Right atrium auricular region (tissue), 2 donors: Measurements from ENCODE around the gene CDH15. TPM values are rescaled to one million over a fixed set of nuclear protein-coding genes. Genes with fewer than 3 reads are reported as not detected.
"Not testable (repeated sequence)": the region's sequence is repeated elsewhere in the genome, so short reads cannot be mapped to it uniquely, and the experiment has no call there.

ENCODE experiments used
- DNase-seq: peaks from one replicate; pipeline ENCODE4 v3.0.0-alpha.2; 2019; ENCODE audit warnings: low spot score
- H3K27ac ChIP-seq, 2 donors: fragments of 200-600 bp; sonication (generic); 1 replicate in 1 of 2; 2 replicates in 1 of 2; pipeline ENCODE4 v1.5.1; 2016 to 2019
- H3K27me3 ChIP-seq, 2 donors: fragments of 200-600 bp; sonication (generic); one replicate each; pipeline versions ENCODE4 v1.5.1 to v1.6.0; 2017 to 2019
- H3K36me3 ChIP-seq: fragments of 200-600 bp; sonication (generic); one replicate; pipeline ENCODE4 v1.5.1; 2016
- H3K4me1 ChIP-seq, 2 donors: fragments of 200-600 bp; sonication (generic); one replicate each; pipeline versions ENCODE4 v1.5.1 to v1.6.0; 2017 to 2019
- H3K4me3 ChIP-seq, 2 donors: fragments of 200-600 bp; sonication (generic); 1 replicate in 1 of 2; 2 replicates in 1 of 2; pipeline ENCODE4 v1.5.1; 2017 to 2019; ENCODE audit warnings: mild to moderate bottlenecking in 1 of 2, moderate library complexity in 1 of 2
- H3K9me3 ChIP-seq, 2 donors: fragments of 200-600 bp; sonication (generic); one replicate each; pipeline ENCODE4 v1.5.1; 2019
- total RNA-seq, 2 donors: library from RNA; depleted of rRNA; stranded (reverse); fragments of >200 nt; gene quantifications; one replicate each; pipeline ENCODE4 v1.1.0, GENCODE V29; 2016
- TF ChIP-seq, protein P1 (sequence below), 2 donors: fragments of 200-600 bp; sonication (generic); IDR thresholded peaks; one replicate each; pipeline ENCODE4 v1.5.1; 2019; ENCODE audit warnings: antibody characterized with exemption in 2 of 2

CDH15 gene
- total RNA-seq, 2 donors from 2014 or later = not detected

DNA sequence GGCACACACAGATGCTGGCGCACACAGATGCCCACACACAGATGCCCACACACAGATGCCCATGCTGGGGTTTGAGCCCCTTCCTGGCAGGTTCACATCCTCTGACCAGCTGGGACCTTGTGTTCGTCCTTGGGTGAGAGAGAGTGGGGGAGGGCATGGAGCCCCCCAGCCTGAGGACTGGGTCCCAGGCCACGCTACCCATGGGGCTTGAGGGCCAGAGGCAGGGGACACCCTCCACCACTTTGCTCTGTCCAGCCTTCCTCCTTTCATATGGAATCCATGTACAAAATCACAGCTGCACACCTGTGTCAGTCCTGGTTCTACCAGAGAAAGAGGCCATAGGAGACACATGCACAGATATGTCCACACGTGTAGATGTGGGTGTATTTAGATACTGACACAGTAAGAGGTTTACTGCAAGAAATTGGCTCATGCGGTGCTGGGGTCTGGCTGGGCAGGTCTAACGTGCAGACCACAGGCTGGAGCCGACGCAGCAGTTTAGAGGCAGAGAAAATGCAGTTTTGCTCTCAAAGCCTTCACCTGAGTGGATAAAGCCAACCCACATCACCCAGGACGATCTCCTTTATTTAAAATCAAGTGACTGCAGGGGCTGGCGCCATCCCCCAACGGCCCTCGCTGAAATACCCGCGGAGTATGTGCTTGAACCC, 17.9 kb downstream of the CDH15 start:
- TF ChIP-seq, protein P1, sequence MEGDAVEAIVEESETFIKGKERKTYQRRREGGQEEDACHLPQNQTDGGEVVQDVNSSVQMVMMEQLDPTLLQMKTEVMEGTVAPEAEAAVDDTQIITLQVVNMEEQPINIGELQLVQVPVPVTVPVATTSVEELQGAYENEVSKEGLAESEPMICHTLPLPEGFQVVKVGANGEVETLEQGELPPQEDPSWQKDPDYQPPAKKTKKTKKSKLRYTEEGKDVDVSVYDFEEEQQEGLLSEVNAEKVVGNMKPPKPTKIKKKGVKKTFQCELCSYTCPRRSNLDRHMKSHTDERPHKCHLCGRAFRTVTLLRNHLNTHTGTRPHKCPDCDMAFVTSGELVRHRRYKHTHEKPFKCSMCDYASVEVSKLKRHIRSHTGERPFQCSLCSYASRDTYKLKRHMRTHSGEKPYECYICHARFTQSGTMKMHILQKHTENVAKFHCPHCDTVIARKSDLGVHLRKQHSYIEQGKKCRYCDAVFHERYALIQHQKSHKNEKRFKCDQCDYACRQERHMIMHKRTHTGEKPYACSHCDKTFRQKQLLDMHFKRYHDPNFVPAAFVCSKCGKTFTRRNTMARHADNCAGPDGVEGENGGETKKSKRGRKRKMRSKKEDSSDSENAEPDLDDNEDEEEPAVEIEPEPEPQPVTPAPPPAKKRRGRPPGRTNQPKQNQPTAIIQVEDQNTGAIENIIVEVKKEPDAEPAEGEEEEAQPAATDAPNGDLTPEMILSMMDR (IDR thresholded peaks at IDR 0.05) = no peak
- H3K4me1 ChIP-seq = peaks cover 0 to 19% of the 10 kb centered on the region in 2 donors
- no peaks in the 10 kb centered on the region for H3K36me3 ChIP-seq
- no peaks in the 10 kb centered on the region for H3K9me3 ChIP-seq
- DNase-seq = no peak
- H3K27ac ChIP-seq = no peak overlapping the region
- no peak overlapping the region for H3K4me3 ChIP-seq
- H3K27me3 ChIP-seq = no peaks in the 10 kb centered on the region

DNA sequence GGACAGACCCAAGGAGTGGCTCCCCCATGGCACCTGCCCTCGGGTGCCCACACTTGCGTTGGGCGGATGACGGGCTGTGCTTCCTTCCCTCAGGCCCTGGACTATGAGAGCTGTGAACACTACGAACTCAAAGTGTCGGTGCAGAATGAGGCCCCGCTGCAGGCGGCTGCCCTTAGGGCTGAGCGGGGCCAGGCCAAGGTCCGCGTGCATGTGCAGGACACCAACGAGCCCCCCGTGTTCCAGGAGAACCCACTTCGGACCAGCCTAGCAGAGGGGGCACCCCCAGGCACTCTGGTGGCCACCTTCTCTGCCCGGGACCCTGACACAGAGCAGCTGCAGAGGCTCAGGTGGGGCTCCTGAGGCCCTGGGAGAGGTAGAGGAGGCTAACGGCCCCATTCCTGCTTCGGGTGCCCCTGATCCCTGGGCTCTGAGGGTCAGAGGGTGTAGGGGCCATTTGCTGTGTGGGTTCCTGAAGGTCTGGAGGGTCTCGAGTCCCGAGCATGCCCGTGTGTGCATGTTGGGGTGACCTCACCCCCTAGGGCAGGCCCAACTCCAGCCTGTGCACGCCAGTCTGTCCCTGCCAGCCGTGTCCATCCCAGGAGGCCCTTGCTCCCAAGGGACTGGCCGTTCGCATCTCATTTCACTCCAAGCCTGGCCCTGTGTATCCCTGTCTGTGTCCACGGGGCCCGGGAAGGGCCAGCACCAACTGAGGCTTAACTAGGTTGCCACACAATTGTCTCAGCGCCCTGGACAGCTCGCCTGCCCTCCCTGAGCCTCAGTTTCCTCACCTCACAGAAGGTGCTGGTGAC, 18.8 kb downstream of the CDH15 start:
- H3K9me3 ChIP-seq = no peaks in the 10 kb centered on the region
- no peaks in the 10 kb centered on the region for H3K27me3 ChIP-seq
- TF ChIP-seq, protein P1 (IDR thresholded peaks at IDR 0.05) = no peak
- no peak for DNase-seq
- peaks cover 0 to 19% of the 10 kb centered on the region in 2 donors for H3K4me1 ChIP-seq
- H3K4me3 ChIP-seq = no peak overlapping the region
- H3K36me3 ChIP-seq = no peaks in the 10 kb centered on the region
- no peak overlapping the region for H3K27ac ChIP-seq

DNA sequence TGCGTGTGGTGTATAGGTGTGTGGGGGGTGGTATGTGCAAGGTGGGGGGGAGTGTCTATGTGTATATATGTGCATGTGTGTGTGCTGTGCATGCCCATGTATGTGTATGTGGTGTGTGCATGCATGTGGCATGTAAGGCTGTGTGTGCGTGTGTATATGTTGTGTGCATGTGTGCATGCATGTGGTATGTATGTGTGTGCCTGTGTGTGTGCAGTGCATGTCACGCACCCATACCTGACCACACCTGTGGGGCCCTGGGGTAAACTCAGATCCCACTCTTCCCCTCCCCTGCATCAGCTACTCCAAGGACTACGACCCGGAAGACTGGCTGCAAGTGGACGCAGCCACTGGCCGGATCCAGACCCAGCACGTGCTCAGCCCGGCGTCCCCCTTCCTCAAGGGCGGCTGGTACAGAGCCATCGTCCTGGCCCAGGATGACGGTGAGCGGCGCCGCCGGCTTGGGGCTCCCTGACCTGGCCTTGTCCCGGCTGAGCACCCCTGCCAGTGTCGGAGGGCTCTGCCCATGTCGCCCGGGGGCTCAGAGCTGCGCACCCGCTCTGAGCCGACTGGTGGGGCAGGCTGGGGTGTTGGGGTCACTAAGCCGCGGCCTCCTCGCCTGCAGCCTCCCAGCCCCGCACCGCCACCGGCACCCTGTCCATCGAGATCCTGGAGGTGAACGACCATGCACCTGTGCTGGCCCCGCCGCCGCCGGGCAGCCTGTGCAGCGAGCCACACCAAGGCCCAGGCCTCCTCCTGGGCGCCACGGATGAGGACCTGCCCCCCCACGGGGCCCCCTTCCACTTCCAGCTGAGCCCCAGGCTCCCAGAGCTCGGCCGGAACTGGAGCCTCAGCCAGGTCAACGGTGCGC, 19.7 kb downstream of the CDH15 start:
- no peak for DNase-seq
- TF ChIP-seq, protein P1 (IDR thresholded peaks at IDR 0.05) = no peak
- Histone ChIP-seq H3K27me3 (no peaks in the 10 kb centered on the region), H3K4me3 (peak overlapping the region in 1 of 2 donors; percentile 55), H3K9me3 (no peaks in the 10 kb centered on the region), H3K27ac (no peak overlapping the region), H3K4me1 (peaks cover 0 to 19% of the 10 kb centered on the region in 2 donors), H3K36me3 (no peaks in the 10 kb centered on the region)

DNA sequence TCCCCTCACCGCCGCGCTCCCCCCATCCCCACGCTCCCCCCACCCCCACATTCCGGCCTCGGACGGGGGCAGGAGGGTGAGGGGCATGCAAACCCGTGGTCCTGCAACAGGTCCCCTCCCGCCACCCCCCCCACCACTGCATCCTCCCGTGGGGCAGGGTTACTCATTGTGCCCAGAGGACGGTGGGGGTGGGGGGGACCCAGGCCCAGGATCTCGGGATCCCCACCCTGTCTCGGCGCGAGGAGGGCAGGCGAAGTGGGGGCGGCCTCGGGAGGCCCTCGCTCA, 20.3 kb downstream of the CDH15 start:
- Histone ChIP-seq H3K27ac (no peak overlapping the region), H3K4me1 (peaks cover 0 to 19% of the 10 kb centered on the region in 2 donors), H3K27me3 (no peaks in the 10 kb centered on the region), H3K9me3 (no peaks in the 10 kb centered on the region), H3K36me3 (no peaks in the 10 kb centered on the region), H3K4me3 (peak overlapping the region; percentile 40 to 55)
- DNase-seq = no peak
- TF ChIP-seq, protein P1 (IDR thresholded peaks at IDR 0.05) = no peak

DNA sequence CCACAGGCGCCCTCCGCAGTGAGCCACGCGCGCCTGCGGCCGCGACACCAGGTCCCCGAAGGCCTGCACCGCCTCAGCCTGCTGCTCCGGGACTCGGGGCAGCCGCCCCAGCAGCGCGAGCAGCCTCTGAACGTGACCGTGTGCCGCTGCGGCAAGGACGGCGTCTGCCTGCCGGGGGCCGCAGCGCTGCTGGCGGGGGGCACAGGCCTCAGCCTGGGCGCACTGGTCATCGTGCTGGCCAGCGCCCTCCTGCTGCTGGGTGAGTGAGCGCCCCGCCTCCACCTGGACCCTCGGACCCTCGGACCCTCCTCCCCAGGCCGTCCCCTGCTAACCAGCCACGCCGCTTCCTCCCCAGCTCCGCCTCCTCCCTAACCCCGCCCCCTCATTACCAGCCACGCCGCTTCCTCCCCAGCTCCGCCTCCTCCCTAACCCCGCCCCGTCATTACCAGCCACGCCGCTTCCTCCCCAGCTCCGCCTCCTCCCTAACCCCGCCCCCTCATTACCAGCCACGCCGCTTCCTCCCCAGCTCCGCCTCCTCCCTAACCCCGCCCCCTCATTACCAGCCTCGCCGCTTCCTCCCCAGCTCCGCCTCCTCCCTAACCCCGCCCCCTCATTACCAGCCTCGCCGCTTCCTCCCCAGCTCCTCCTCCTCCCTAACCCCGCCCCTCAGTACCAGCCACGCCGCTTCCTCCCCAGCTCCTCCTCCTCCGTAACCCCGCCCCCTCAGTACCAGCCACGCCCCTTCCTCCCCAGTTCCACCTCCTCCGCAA, 20.8 kb downstream of the CDH15 start:
- H3K4me3 ChIP-seq = peak overlapping the region; percentile 40 to 55
- not testable (repeated sequence) for H3K27me3 ChIP-seq, H3K27ac ChIP-seq, H3K36me3 ChIP-seq, H3K9me3 ChIP-seq
- DNase-seq = peak; percentile 73
- peaks cover 0 to 19% of the 10 kb centered on the region in 2 donors for H3K4me1 ChIP-seq
